ENCODE results near the gene KAZN.

DNA sequence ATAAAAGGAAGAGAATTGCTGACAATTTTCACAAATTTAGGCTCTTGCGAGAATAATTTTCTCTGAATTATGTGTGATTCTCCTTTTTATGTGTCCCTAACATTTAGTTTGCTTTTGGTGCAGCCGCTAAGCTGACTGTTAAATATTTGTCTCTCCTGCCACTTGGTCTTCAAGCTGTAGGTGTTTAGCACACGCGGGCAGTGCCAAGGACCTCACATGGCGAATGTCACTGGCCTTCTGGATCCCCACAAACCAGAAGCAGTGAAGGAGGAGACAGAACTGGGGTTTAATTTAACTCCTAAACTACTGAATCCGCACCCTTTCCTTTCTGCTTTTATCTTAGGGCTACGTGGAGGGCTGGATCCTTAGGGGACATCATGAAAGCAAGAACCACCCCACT lies 120.0 kb downstream of the KAZN start:
- TF ChIP-seq, protein P1, sequence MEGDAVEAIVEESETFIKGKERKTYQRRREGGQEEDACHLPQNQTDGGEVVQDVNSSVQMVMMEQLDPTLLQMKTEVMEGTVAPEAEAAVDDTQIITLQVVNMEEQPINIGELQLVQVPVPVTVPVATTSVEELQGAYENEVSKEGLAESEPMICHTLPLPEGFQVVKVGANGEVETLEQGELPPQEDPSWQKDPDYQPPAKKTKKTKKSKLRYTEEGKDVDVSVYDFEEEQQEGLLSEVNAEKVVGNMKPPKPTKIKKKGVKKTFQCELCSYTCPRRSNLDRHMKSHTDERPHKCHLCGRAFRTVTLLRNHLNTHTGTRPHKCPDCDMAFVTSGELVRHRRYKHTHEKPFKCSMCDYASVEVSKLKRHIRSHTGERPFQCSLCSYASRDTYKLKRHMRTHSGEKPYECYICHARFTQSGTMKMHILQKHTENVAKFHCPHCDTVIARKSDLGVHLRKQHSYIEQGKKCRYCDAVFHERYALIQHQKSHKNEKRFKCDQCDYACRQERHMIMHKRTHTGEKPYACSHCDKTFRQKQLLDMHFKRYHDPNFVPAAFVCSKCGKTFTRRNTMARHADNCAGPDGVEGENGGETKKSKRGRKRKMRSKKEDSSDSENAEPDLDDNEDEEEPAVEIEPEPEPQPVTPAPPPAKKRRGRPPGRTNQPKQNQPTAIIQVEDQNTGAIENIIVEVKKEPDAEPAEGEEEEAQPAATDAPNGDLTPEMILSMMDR (conservative IDR thresholded peaks at IDR 0.05; ENCODE audit: low read length), result no peak
- TF ChIP-seq EZH2phosphoT487 (IDR thresholded peaks at IDR 0.05; ENCODE audit: borderline replicate concordance), result no peak
